K562 (cell line): ENCODE data around the gene SLC25A10. TPM values are rescaled to one million over a fixed set of nuclear protein-coding genes. Genes with fewer than 3 reads are reported as not detected.
A peak's percentile ranks its signal among the peaks of the same experiment; 100 is the strongest.

Source experiments
- ARID1B ChIP-seq: fragments of 450-650 bp; IDR thresholded peaks from 2 replicates; pipeline ENCODE4 v1.6.1; 2016; ENCODE audit warnings: antibody characterized with exemption, mild to moderate bottlenecking, inconsistent platforms
- CBFA2T2 ChIP-seq: fragments of 450-650 bp; conservative IDR thresholded peaks from 2 replicates; pipeline ENCODE4 v1.6.1; 2017; ENCODE audit warnings: mild to moderate bottlenecking
- FOXJ2 ChIP-seq: fragments of 200-800 bp; sonication (Bioruptor generic); IDR thresholded peaks from 2 replicates; pipeline ENCODE4 v1.6.1; 2016; ENCODE audit warnings: missing genetic modification characterization, missing compliant biosample characterization
- FOXK1 ChIP-seq: sonication (generic); formaldehyde crosslinking; IDR thresholded peaks from 2 replicates; pipeline ENCODE4 v1.8.0; 2022; ENCODE audit warnings: missing genetic modification reagents, mild to moderate bottlenecking, borderline replicate concordance
- FUS ChIP-seq: fragments of 200-400 bp; formaldehyde crosslinking; optimal IDR thresholded peaks from 2 replicates; pipeline ENCODE3; 2017; ENCODE audit warnings: low read depth, low read length
- GATA2 ChIP-seq: sonication (generic); formaldehyde crosslinking; IDR thresholded peaks from 2 replicates; pipeline ENCODE4 v1.4.0; 2020; ENCODE audit warnings: mild to moderate bottlenecking, missing genetic modification reagents
- HMG20B ChIP-seq: fragments of 250-450 bp; sonication (Bioruptor Pico); IDR thresholded peaks from 2 replicates; pipeline ENCODE4 v1.5.0; 2021; ENCODE audit warnings: mild to moderate bottlenecking
- MTA2 ChIP-seq: fragments of 450-650 bp; IDR thresholded peaks from 2 replicates; pipeline ENCODE4 v1.6.1; 2016; ENCODE audit warnings: low read depth
- NCOA4 ChIP-seq: fragments of 450-650 bp; IDR thresholded peaks from 2 replicates; pipeline ENCODE4 v1.6.1; 2018; ENCODE audit warnings: mild to moderate bottlenecking; ENCODE audit not compliant: partially characterized antibody
- NFIX ChIP-seq: fragments of 250-450 bp; sonication (Bioruptor Pico); IDR thresholded peaks from 2 replicates; pipeline ENCODE4 v1.4.0; 2020; ENCODE audit warnings: low read depth, mild to moderate bottlenecking, moderate library complexity
- STAT5A ChIP-seq: IDR thresholded peaks from 2 replicates; pipeline ENCODE4 v1.6.1; 2012; ENCODE audit warnings: low read length, inconsistent platforms, borderline replicate concordance
- TFAM ChIP-seq: fragments of 250-450 bp; sonication (Bioruptor Pico); conservative IDR thresholded peaks from 2 replicates; pipeline ENCODE4 v1.5.0; 2021; ENCODE audit warnings: mild to moderate bottlenecking, moderate library complexity
- ZC3H11A ChIP-seq: IDR thresholded peaks from 2 replicates; pipeline ENCODE4 v1.6.1; 2012; ENCODE audit warnings: low read depth, low read length, improper control_type of control experiment
- ZFP30 ChIP-seq: fragments of 250-450 bp; sonication (Bioruptor Pico); IDR thresholded peaks from 2 replicates; pipeline ENCODE4 v1.8.0; 2022; ENCODE audit warnings: moderate library complexity, mild to moderate bottlenecking, inconsistent platforms, borderline replicate concordance
- ZNF354B ChIP-seq: fragments of 250-450 bp; sonication (Bioruptor Pico); IDR thresholded peaks from 2 replicates; pipeline ENCODE4 v1.4.0; 2020
- polyA plus RNA-seq, 8 experiments: library from polyadenylated mRNA; depleted of rRNA in 4 of 8; stranded (reverse) in 5 of 8; unstranded in 3 of 8; fragments of >200 nt; fragmentation: Nextera tagmentation in 2 of 8; fragmentation: Illumina TruSeq in 1 of 8; extraction: Ambion mirVana in 2 of 8; extraction: Trizol in 1 of 8; gene quantifications; 2 replicates each; pipeline versions ENCODE4 v1.2.1 to v1.2.3, GENCODE V29; 2011 to 2014; ENCODE audit warnings: inconsistent platforms in 1 of 8, missing spikeins in 1 of 8
- total RNA-seq, 7 experiments: library from RNA; depleted of rRNA in 6 of 7; stranded (reverse); fragments of >200 nt in 6 of 7; fragmentation: Illumina TruSeq in 2 of 7; extraction: Trizol in 2 of 7; gene quantifications; 2 replicates each; pipeline versions ENCODE4 v1.2.1 to v1.2.3, GENCODE V29; 2011 to 2021; ENCODE audit warnings: low replicate concordance in 1 of 7
- TF ChIP-seq, protein P1 (sequence below), 2 experiments: fragments of 450-650 bp; IDR thresholded peaks; 2 replicates each; pipeline ENCODE4 v1.6.1; 2016; ENCODE audit warnings: mild to moderate bottlenecking in 2 of 2, borderline replicate concordance in 1 of 2, low read depth in 1 of 2, moderate library complexity in 1 of 2
- TF ChIP-seq, protein P2 (sequence below): fragments of 150-350 bp; conservative IDR thresholded peaks from 2 replicates; pipeline ENCODE4 v1.6.1; 2014; ENCODE audit warnings: low read length

Gene SLC25A10
- total and polyA plus RNA-seq, 9 of the 15 experiments (the other 6 are each of a cell fraction or from before 2014, with no cell fraction given): 0.10 to 85.6 (median 34.3) TPM

DNA sequence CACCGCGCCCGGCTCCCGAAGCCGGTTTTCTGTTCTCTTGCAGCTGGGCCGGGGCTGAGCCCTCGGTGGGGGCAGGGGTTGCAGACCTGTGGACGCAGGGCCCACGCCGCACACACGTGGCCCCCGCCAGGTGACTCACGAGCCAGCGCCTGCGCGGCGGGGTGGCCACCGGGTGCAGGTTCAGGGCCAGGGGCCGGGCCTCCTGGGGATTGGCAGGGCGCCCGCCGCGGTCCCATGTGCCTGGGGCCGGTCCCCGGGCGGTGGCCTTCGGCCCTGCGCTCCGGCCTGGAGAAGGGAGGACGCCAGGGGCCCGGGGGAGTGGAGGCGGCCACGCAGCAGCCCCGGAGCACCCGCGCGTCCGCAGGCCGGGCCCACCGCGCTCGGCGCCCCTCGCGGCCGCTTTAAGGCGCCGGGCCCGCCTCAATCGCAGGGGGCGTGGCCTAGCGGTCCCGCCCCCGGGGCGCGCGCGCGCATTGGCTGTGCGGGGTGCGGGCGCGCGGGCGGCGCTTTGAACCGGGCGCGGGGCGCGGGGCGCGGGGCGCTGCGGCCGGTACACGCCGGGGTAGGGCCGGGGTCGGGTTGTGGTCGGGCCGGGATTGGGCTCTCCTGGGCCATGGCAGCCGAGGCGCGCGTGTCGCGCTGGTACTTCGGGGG is at the start of gene SLC25A10 (continued):
- TF ChIP-seq, protein P1, sequence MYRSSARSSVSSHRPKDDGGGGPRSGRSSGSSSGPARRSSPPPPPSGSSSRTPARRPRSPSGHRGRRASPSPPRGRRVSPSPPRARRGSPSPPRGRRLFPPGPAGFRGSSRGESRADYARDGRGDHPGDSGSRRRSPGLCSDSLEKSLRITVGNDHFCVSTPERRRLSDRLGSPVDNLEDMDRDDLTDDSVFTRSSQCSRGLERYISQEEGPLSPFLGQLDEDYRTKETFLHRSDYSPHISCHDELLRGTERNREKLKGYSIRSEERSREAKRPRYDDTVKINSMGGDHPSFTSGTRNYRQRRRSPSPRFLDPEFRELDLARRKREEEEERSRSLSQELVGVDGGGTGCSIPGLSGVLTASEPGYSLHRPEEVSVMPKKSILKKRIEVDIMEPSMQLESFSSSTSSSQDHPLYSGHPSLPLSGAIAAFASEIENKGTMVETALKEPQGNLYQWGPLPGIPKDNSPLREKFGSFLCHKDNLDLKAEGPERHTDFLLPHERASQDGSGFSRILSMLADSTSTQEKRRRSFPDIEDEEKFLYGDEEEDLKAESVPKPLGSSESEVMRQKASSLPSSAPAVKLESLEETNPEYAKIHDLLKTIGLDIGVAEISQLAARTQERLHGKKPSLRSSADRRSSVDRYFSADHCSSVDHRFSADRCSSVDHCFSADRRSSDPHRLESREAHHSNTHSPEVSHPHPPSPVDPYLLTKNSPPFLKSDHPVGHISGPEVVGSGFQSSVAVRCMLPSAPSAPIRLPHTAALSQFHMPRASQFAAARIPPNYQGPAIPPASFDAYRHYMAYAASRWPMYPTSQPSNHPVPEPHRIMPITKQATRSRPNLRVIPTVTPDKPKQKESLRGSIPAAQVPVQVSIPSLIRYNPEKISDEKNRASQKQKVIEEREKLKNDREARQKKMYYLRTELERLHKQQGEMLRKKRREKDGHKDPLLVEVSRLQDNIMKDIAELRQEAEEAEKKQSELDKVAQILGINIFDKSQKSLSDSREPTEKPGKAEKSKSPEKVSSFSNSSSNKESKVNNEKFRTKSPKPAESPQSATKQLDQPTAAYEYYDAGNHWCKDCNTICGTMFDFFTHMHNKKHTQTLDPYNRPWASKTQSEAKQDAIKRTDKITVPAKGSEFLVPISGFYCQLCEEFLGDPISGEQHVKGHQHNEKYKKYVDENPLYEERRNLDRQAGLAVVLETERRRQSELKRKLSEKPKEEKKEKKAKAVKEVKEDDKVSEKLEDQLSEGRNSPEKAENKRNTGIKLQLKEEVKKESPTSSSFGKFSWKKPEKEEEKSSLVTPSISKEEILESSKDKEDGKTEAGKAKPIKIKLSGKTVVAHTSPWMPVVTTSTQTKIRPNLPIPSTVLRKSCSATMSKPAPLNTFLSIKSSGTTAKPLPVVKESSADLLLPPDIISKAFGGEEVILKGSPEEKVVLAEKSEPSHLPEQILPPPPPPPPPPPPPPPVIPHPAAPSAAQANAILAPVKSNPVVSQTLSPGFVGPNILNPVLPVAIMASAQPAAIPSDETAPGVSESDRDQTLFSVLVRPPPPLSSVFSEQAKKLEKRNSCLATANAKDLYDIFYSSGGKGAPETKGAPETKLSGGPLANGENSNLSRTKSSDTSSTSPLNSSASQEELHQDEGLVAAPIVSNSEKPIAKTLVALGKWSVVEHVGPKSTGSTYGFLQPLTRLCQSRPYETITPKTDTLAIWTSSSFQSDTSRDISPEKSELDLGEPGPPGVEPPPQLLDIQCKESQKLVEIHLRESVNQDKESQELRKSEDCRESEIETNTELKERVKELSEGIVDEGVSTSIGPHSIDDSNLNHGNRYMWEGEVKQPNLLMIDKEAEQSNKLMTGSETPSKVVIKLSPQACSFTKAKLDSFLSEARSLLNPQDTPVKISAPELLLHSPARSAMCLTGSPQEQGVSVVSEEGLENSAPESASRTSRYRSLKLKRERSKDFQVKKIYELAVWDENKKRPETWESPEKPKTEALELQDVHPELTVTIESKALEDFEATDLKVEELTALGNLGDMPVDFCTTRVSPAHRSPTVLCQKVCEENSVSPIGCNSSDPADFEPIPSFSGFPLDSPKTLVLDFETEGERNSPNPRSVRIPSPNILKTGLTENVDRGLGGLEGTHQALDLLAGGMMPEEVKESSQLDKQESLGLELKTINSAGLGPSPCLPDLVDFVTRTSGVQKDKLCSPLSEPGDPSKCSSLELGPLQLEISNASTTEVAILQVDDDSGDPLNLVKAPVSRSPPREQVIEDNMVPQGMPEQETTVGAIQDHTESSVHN (IDR thresholded peaks at IDR 0.05; ENCODE audit: borderline replicate concordance in 1 of 2, low read depth in 1 of 2): no peak
- no peak for TF ChIP-seq HMG20B (CRISPR knock-in tag)
- TF ChIP-seq ARID1B: no peak; the same call in 1 of the 2 replicates
- TF ChIP-seq ZNF354B (CRISPR knock-in tag): no peak
- TF ChIP-seq TFAM (CRISPR knock-in tag): no peak
- no peak for TF ChIP-seq STAT5A
- TF ChIP-seq GATA2 (CRISPR knock-in tag): no peak
- TF ChIP-seq ZC3H11A: no peak
- TF ChIP-seq NFIX: no peak
- TF ChIP-seq FOXJ2 (tag): no peak
- TF ChIP-seq ZFP30 (CRISPR knock-in tag): no peak
- no peak for TF ChIP-seq FUS
- TF ChIP-seq NCOA4: no peak
- TF ChIP-seq MTA2: no peak
- TF ChIP-seq FOXK1 (CRISPR knock-in tag): no peak
- TF ChIP-seq, protein P2, sequence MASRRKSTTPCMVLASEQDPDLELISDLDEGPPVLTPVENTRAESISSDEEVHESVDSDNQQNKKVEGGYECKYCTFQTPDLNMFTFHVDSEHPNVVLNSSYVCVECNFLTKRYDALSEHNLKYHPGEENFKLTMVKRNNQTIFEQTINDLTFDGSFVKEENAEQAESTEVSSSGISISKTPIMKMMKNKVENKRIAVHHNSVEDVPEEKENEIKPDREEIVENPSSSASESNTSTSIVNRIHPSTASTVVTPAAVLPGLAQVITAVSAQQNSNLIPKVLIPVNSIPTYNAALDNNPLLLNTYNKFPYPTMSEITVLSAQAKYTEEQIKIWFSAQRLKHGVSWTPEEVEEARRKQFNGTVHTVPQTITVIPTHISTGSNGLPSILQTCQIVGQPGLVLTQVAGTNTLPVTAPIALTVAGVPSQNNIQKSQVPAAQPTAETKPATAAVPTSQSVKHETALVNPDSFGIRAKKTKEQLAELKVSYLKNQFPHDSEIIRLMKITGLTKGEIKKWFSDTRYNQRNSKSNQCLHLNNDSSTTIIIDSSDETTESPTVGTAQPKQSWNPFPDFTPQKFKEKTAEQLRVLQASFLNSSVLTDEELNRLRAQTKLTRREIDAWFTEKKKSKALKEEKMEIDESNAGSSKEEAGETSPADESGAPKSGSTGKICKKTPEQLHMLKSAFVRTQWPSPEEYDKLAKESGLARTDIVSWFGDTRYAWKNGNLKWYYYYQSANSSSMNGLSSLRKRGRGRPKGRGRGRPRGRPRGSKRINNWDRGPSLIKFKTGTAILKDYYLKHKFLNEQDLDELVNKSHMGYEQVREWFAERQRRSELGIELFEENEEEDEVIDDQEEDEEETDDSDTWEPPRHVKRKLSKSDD: no peak
- TF ChIP-seq CBFA2T2: peak; percentile 32; the same call in 1 of the 2 replicates
